ENCODE measurements around the gene GPBP1L1. TPM values are rescaled to one million over a fixed set of nuclear protein-coding genes. Genes with fewer than 3 reads are reported as not detected.

The GPBP1L1 gene
- total and polyA plus RNA-seq, 2 of the 13 experiments (the other 11 are each of a cell fraction or from before 2014, with no cell fraction given), result 45.9 to 86.1 TPM

DNA sequence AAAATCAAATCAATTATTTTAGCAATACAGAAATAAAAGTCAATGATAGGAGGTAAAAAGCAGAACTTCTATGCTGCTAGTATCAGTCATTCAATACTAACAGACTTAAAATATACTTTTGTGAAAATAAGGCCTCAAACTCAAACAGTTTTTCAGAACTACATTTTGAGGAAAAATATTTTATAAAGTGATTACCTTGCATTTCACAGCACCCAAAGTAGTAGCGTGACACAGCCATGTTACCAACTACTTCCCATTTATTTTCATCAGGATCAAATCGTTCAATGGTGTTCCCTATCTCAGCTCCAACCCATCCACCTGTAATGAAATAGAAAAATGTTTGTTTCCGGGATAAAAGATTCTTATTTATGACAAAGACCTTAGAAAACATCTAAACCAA is 30.4 kb upstream of the GPBP1L1 start:
- H3K9ac ChIP-seq (ENCODE audit: insufficient read depth, low read depth, low read length), result no peak overlapping the region
- no peaks in the 10 kb centered on the region for H3K9me3 ChIP-seq (ENCODE audit: low read length)
- no peak for ATAC-seq
- no peak overlapping the region for H3K4me3 ChIP-seq (replicated peaks in 1 of 3; ENCODE audit: insufficient read depth in 1 of 3, low read depth in 2 of 3, low read length in 3 of 3)
- H3K4me2 ChIP-seq (ENCODE audit: low read depth, low read length), result no peak overlapping the region
- no peak for DNase-seq (ENCODE audit: low spot score)
- H4K20me1 ChIP-seq (ENCODE audit: insufficient read depth, low read length), result no peaks in the 10 kb centered on the region
- BruUV-seq (replicated peaks), result no TSS peak
- H3K27ac ChIP-seq (ENCODE audit: extremely low read length, insufficient read depth, low read length), result no peak overlapping the region
- no peak overlapping the region for H2AFZ ChIP-seq (ENCODE audit: low read length)
- intact Hi-C loops (cut with micrococcal nuclease; ENCODE audit: unreplicated experiment) (no loop called here), in situ Hi-C loops (cut with HindIII; ENCODE audit: extremely low pct_ligation_motif_present, low pct_unique_long_range_greater_than_20kb) (no loop called here)
- ChIA-PET CTCF (ENCODE audit: low intra/inter-chr PET ratio, low total read pairs) (no interaction called here), POLR2A (no interaction called here)
- no peaks in the 10 kb centered on the region; a peak in 1 of 5 replicates for H3K27me3 ChIP-seq (ENCODE audit: control insufficient read depth in 1 of 2, insufficient read depth in 2 of 2, low read length in 2 of 2)
- WGBS (ENCODE audit: low lambda C conversion rate), result 94% methylated on average over 3 of the region's 3 CpGs
- no peaks in the 10 kb centered on the region for H3K4me1 ChIP-seq (ENCODE audit: insufficient read depth, low read length)
- TF ChIP-seq MAFF (IDR thresholded peaks at IDR 0.05; ENCODE audit: low read depth, low read length), result peak; percentile 46
- TF ChIP-seq ZKSCAN8 (CRISPR knock-in tag; IDR thresholded peaks at IDR 0.05; ENCODE audit: borderline replicate concordance), result no peak
- peak; percentile 21 to 62; a peak in 3 of 4 replicates for TF ChIP-seq MAFK (conservative IDR thresholded peaks at IDR 0.05 in 1 of 2, IDR thresholded peaks at IDR 0.05 in 1 of 2; ENCODE audit: low read length in 2 of 2)
- FAIRE-seq, result no peak
- H3K36me3 ChIP-seq (replicated peaks in 1 of 2; ENCODE audit: control insufficient read depth in 1 of 2, insufficient read depth in 2 of 2, low read length in 2 of 2), result peaks cover 1 to 4% of the 10 kb centered on the region in 2 experiments; a peak in 2 of 5 replicates
- no peaks in the 10 kb centered on the region for H3K79me2 ChIP-seq (ENCODE audit: insufficient read depth, low read length)

DNA sequence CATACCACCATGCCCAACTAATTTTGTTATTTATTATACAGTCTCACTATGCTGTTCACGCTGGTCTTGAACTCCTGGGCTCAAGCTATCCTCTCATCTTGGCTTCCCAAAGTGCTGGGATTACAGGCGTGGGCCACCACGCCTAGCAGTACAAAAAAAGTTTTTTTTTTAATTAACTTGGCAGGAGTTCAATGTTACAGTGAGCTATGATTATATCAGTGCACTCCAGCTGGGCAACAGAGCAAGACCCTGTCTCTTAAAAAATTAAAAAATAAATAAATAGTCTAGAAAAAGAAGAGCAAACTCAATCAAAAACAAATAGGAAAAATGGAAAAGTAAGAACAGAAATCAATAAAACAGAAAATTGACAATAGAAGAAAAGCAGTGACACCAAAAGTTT is 27.4 kb upstream of the GPBP1L1 start:
- CTCF ChIA-PET (ENCODE audit: low intra/inter-chr PET ratio, low total read pairs), result no interaction called here
- no TSS peak for BruUV-seq (replicated peaks)
- no peak overlapping the region for H3K4me3 ChIP-seq (replicated peaks in 1 of 3; ENCODE audit: insufficient read depth in 1 of 3, low read depth in 2 of 3, low read length in 3 of 3)
- POLR2A ChIA-PET, result no interaction called here
- H3K9me3 ChIP-seq (ENCODE audit: low read length), result no peaks in the 10 kb centered on the region
- intact Hi-C loops (cut with micrococcal nuclease; ENCODE audit: unreplicated experiment), result no loop called here
- H3K9ac ChIP-seq (ENCODE audit: insufficient read depth, low read depth, low read length), result no peak overlapping the region
- H2AFZ ChIP-seq (ENCODE audit: low read length), result no peak overlapping the region
- no peaks in the 10 kb centered on the region for H3K4me1 ChIP-seq (ENCODE audit: insufficient read depth, low read length)
- in situ Hi-C loops (cut with HindIII; ENCODE audit: extremely low pct_ligation_motif_present, low pct_unique_long_range_greater_than_20kb), result no loop called here
- H3K4me2 ChIP-seq (ENCODE audit: low read depth, low read length), result no peak overlapping the region
- no peak for ATAC-seq
- no peak for FAIRE-seq
- H4K20me1 ChIP-seq (ENCODE audit: insufficient read depth, low read length), result no peaks in the 10 kb centered on the region
- peaks cover 1 to 4% of the 10 kb centered on the region in 2 experiments; a peak in 2 of 5 replicates for H3K36me3 ChIP-seq (replicated peaks in 1 of 2; ENCODE audit: control insufficient read depth in 1 of 2, insufficient read depth in 2 of 2, low read length in 2 of 2)
- H3K79me2 ChIP-seq (ENCODE audit: insufficient read depth, low read length), result no peaks in the 10 kb centered on the region
- DNase-seq (ENCODE audit: low spot score), result no peak
- H3K27ac ChIP-seq (ENCODE audit: extremely low read length, insufficient read depth, low read length), result no peak overlapping the region
- 98% methylated on average over 3 of the region's 3 CpGs for WGBS (ENCODE audit: low lambda C conversion rate)
- H3K27me3 ChIP-seq (ENCODE audit: control insufficient read depth in 1 of 2, insufficient read depth in 2 of 2, low read length in 2 of 2), result no peaks in the 10 kb centered on the region; a peak in 1 of 5 replicates
- TF ChIP-seq, protein P1, sequence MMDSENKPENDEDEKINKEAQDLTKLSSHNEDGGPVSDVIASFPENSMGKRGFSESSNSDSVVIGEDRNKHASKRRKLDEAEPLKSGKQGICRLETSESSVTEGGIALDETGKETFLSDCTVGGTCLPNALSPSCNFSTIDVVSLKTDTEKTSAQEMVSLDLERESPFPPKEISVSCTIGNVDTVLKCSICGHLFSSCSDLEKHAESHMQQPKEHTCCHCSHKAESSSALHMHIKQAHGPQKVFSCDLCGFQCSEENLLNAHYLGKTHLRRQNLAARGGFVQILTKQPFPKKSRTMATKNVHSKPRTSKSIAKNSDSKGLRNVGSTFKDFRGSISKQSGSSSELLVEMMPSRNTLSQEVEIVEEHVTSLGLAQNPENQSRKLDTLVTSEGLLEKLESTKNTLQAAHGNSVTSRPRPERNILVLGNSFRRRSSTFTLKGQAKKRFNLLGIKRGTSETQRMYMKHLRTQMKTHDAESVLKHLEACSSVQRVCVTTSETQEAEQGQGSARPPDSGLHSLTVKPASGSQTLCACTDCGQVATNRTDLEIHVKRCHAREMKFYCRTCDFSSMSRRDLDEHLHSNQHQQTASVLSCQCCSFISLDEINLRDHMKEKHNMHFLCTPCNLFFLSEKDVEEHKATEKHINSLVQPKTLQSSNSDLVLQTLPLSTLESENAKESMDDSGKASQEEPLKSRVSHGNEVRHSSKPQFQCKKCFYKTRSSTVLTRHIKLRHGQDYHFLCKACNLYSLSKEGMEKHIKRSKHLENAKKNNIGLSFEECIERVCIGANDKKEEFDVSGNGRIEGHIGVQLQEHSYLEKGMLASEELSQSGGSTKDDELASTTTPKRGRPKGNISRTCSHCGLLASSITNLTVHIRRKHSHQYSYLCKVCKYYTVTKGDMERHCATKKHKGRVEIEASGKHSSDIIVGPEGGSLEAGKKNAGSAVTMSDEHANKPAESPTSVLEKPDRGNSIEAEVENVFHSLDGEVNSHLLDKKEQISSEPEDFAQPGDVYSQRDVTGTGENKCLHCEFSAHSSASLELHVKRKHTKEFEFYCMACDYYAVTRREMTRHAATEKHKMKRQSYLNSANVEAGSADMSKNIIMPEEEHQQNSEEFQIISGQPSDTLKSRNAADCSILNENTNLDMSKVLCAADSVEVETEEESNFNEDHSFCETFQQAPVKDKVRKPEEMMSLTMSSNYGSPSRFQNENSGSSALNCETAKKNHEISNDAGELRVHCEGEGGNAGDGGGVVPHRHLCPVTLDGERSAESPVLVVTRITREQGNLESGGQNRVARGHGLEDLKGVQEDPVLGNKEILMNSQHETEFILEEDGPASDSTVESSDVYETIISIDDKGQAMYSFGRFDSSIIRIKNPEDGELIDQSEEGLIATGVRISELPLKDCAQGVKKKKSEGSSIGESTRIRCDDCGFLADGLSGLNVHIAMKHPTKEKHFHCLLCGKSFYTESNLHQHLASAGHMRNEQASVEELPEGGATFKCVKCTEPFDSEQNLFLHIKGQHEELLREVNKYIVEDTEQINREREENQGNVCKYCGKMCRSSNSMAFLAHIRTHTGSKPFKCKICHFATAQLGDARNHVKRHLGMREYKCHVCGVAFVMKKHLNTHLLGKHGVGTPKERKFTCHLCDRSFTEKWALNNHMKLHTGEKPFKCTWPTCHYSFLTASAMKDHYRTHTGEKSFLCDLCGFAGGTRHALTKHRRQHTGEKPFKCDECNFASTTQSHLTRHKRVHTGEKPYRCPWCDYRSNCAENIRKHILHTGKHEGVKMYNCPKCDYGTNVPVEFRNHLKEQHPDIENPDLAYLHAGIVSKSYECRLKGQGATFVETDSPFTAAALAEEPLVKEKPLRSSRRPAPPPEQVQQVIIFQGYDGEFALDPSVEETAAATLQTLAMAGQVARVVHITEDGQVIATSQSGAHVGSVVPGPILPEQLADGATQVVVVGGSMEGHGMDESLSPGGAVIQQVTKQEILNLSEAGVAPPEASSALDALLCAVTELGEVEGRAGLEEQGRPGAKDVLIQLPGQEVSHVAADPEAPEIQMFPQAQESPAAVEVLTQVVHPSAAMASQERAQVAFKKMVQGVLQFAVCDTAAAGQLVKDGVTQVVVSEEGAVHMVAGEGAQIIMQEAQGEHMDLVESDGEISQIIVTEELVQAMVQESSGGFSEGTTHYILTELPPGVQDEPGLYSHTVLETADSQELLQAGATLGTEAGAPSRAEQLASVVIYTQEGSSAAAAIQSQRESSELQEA (CRISPR knock-in tag; IDR thresholded peaks at IDR 0.05; ENCODE audit: not compliant biosample characterization), result no peak
- TF ChIP-seq RCOR2 (CRISPR knock-in tag; IDR thresholded peaks at IDR 0.05) (no peak), POLR2G (IDR thresholded peaks at IDR 0.05; ENCODE audit: low read depth, low read length) (no peak)
